Thoracic aorta (tissue), 2 donors: ENCODE data around the gene DGKG. TPM values are rescaled to one million over a fixed set of nuclear protein-coding genes. Genes with fewer than 3 reads are reported as not detected.

Source experiments
- ATAC-seq: fragments of 150-250 bp; one replicate; pipeline ENCODE4 v1.8.0; 2017; ENCODE audit warnings: low read depth; ENCODE audit not compliant: insufficient number of reproducible peaks, low FRiP score
- DNase-seq: peaks from one replicate; pipeline ENCODE4 v3.0.0-alpha.2; 2020; ENCODE audit warnings: low spot score
- H3K27ac ChIP-seq, 2 donors: fragments of 200-600 bp; sonication (generic); 1 replicate in 1 of 2; 2 replicates in 1 of 2; pipeline ENCODE4 v1.5.1; 2016; ENCODE audit warnings: mild to moderate bottlenecking in 2 of 2, moderate library complexity in 2 of 2
- H3K27me3 ChIP-seq: fragments of 200-600 bp; sonication (generic); replicated peaks from 2 replicates; pipeline ENCODE4 v1.6.0; 2016; ENCODE audit warnings: mild to moderate bottlenecking; ENCODE audit not compliant: insufficient read depth
- H3K36me3 ChIP-seq: fragments of 200-600 bp; sonication (generic); one replicate; pipeline ENCODE4 v1.5.1; 2016
- H3K4me1 ChIP-seq, 2 donors: fragments of 200-600 bp; sonication (generic); 1 replicate in 1 of 2; 2 replicates in 1 of 2; pipeline versions ENCODE4 v1.5.1 to v1.6.0; 2016; ENCODE audit warnings: low read depth in 2 of 2, mild to moderate bottlenecking in 1 of 2; ENCODE audit not compliant: control insufficient read depth in 1 of 2
- H3K4me3 ChIP-seq: fragments of 200-600 bp; sonication (generic); 2 replicates; pipeline ENCODE4 v1.5.1; 2016; ENCODE audit warnings: mild to moderate bottlenecking
- H3K9me3 ChIP-seq: fragments of 200-600 bp; sonication (generic); 2 replicates; pipeline ENCODE4 v1.5.1; 2016
- total RNA-seq, 2 donors: library from RNA; depleted of rRNA; stranded (reverse); fragments of >200 nt; gene quantifications; one replicate each; pipeline versions ENCODE4 v1.1.0 to v1.2.3, GENCODE V29; 2016
- TF ChIP-seq, protein P1 (sequence below): fragments of 200-600 bp; sonication (generic); IDR thresholded peaks from one replicate; pipeline ENCODE4 v1.5.1; 2019; ENCODE audit warnings: antibody characterized with exemption

Gene DGKG
- total RNA-seq, 2 donors from 2014 or later: 12.5 to 16.7 TPM

GRCh38 chr3:186330772-186331460 is 31.1 kb downstream of the DGKG start:
- Histone ChIP-seq H3K4me1 (peaks cover 0 to 8% of the 10 kb centered on the region in 2 donors), H3K4me3 (no peak overlapping the region)
- DNase-seq: no peak

GRCh38 chr3:186329589-186329988 is 32.4 kb downstream of the DGKG start:
- TF ChIP-seq, protein P1, sequence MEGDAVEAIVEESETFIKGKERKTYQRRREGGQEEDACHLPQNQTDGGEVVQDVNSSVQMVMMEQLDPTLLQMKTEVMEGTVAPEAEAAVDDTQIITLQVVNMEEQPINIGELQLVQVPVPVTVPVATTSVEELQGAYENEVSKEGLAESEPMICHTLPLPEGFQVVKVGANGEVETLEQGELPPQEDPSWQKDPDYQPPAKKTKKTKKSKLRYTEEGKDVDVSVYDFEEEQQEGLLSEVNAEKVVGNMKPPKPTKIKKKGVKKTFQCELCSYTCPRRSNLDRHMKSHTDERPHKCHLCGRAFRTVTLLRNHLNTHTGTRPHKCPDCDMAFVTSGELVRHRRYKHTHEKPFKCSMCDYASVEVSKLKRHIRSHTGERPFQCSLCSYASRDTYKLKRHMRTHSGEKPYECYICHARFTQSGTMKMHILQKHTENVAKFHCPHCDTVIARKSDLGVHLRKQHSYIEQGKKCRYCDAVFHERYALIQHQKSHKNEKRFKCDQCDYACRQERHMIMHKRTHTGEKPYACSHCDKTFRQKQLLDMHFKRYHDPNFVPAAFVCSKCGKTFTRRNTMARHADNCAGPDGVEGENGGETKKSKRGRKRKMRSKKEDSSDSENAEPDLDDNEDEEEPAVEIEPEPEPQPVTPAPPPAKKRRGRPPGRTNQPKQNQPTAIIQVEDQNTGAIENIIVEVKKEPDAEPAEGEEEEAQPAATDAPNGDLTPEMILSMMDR: no peak
- H3K27me3 ChIP-seq: no peaks in the 10 kb centered on the region
- H3K4me1 ChIP-seq: peaks cover 0 to 8% of the 10 kb centered on the region in 2 donors
- peaks cover 3% of the 10 kb centered on the region for H3K36me3 ChIP-seq
- no peaks in the 10 kb centered on the region for H3K9me3 ChIP-seq
- H3K27ac ChIP-seq: no peak overlapping the region
- DNase-seq (no peak), ATAC-seq (no peak)
- H3K4me3 ChIP-seq: no peak overlapping the region

More at GRCh38 chr3:186330772-186331460, 31.1 kb downstream of the DGKG start:
- Histone ChIP-seq H3K27ac (no peak overlapping the region), H3K9me3 (no peaks in the 10 kb centered on the region), H3K36me3 (peaks cover 3% of the 10 kb centered on the region), H3K27me3 (no peaks in the 10 kb centered on the region)
- TF ChIP-seq, protein P1: no peak
- ATAC-seq: no peak

DNA sequence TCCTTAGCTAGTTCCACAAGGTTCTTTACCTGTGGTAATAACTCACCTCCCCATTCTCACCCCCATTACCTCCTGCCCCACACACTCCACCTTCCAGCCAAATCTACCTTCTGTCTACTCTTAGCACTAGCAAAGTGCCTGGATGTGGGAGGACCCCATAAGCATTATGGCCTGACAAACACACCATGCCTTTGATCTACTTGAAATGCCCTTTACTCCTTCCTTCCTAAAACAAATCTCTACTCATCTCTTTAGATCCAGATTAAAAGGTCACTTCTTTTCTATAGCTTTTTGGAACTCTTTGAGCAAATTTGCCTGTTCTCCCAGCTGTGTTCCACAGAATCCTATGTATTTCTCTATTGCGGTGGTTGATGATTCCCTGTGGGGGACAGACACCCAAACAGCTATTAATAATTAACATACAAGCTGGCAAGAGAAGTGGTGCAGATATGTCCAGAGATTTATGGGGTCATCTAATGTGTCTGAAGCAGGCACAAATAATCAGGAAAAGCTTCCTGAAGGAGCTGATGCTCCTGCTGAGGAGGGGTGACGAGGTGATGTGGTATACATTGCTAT is 34.0 kb downstream of the DGKG start:
- H3K4me1 ChIP-seq: peaks cover 0 to 8% of the 10 kb centered on the region in 2 donors
- no peak overlapping the region for H3K4me3 ChIP-seq
- no peak for ATAC-seq

DNA sequence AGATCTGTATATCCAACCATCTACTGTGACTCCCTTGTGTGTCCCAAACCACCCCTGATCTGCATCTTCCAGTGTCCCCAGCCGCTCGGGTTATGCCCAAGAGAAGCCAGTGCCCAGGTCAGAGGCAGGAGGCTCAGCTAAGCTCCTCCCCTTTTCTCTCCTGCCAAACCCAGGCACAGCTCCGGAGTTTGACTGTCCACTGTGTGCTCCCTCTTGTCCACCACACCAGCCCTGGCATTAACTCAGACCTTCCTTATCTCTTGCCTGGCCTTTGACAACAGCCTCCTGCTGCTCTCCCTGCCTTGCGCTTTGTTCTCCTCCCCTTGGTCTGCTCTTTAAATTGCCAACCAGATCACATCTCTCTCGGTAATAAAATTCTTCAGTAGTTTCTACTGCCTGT is 39.3 kb downstream of the DGKG start:
- DNase-seq (no peak), ATAC-seq (no peak)
- Histone ChIP-seq H3K4me3 (no peak overlapping the region), H3K36me3 (peaks cover 5% of the 10 kb centered on the region), H3K9me3 (no peaks in the 10 kb centered on the region), H3K27me3 (no peaks in the 10 kb centered on the region), H3K27ac (no peak overlapping the region), H3K4me1 (no peaks in the 10 kb centered on the region)
- TF ChIP-seq, protein P1: no peak

More for the DNA sequence above, 34.0 kb downstream of the DGKG start:
- DNase-seq: no peak
- Histone ChIP-seq H3K27me3 (no peaks in the 10 kb centered on the region), H3K9me3 (no peaks in the 10 kb centered on the region), H3K36me3 (peaks cover 3% of the 10 kb centered on the region), H3K27ac (no peak overlapping the region)
- TF ChIP-seq, protein P1: no peak

DNA sequence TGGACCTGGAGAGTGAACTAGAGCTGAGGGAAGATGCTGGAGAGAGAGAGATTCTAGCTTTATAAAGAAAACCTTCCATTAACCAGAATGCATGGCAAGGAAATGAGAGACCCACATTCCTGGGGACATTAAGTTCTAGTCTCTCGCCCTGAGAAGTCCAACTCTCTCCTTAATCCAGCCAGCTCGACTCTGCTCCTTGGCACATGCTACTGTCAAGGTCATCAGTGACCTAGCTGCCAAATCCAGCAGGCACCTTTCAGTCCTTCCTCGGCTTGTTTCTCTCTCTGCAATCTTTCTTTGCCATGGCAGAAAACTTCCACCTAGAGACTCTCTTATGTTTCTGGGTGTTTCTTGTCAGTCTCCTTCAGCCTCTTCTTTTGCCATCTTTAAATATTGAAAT is 40.3 kb downstream of the DGKG start:
- ATAC-seq: no peak
- H3K4me3 ChIP-seq: no peak overlapping the region
- no peaks in the 10 kb centered on the region for H3K9me3 ChIP-seq
- H3K27ac ChIP-seq: no peak overlapping the region
- no peaks in the 10 kb centered on the region for H3K27me3 ChIP-seq
- peaks cover 5% of the 10 kb centered on the region for H3K36me3 ChIP-seq
- no peaks in the 10 kb centered on the region for H3K4me1 ChIP-seq
- TF ChIP-seq, protein P1: no peak
- no peak for DNase-seq
